Neural cell (in vitro differentiated cells): ENCODE results near the gene ALDH9A1. TPM values are rescaled to one million over a fixed set of nuclear protein-coding genes. Genes with fewer than 3 reads are reported as not detected.
"Not testable (repeated sequence)": the region's sequence is repeated elsewhere in the genome, so short reads cannot be mapped to it uniquely, and the experiment has no call there.

Source experiments
- H2AFZ ChIP-seq: fragments of 200-600, 300-800 bp; sonication (generic), shearing (Covaris generic); 2 replicates; pipeline ENCODE4 v1.6.0; 2014; ENCODE audit warnings: low read depth, mild to moderate bottlenecking, antibody characterized with exemption, low read length, moderate library complexity
- H3F3A ChIP-seq: fragments of 200-600 bp; shearing (Covaris generic); 2 replicates; pipeline ENCODE4 v1.6.1; 2016; ENCODE audit warnings: mild to moderate bottlenecking, moderate library complexity, mixed read lengths, antibody characterized with exemption, low read length; ENCODE audit not compliant: insufficient read depth, poor library complexity, severe bottlenecking
- H3K27ac ChIP-seq: fragments of 200-600, 300-800 bp; sonication (generic), shearing (Covaris generic); 2 replicates; pipeline ENCODE4 v1.5.1; 2014; ENCODE audit warnings: mild to moderate bottlenecking, low read length, moderate library complexity
- H3K27me3 ChIP-seq: fragments of 300-800, 200-600 bp; sonication (generic), shearing (Covaris generic); 2 replicates; pipeline ENCODE4 v1.6.0; 2014; ENCODE audit warnings: mild to moderate bottlenecking, low read depth, low read length, moderate library complexity; ENCODE audit not compliant: insufficient read depth
- H3K36me3 ChIP-seq: fragments of 300-800, 200-600 bp; sonication (generic), shearing (Covaris generic); 2 replicates; pipeline ENCODE4 v1.5.1; 2014; ENCODE audit warnings: mild to moderate bottlenecking, antibody characterized with exemption, low read length, moderate library complexity; ENCODE audit not compliant: insufficient read depth
- H3K4me2 ChIP-seq: fragments of 300-800, 200-600 bp; sonication (generic), shearing (Covaris generic); 2 replicates; pipeline ENCODE4 v1.6.0; 2014; ENCODE audit warnings: mild to moderate bottlenecking, low read length
- H3K4me3 ChIP-seq: fragments of 300-800, 200-600 bp; sonication (generic), shearing (Covaris generic); 2 replicates; pipeline ENCODE4 v1.5.1; 2014; ENCODE audit warnings: mild to moderate bottlenecking, low read length, moderate library complexity
- H3K79me2 ChIP-seq: fragments of 200-600 bp; shearing (Covaris generic); replicated peaks from 2 replicates; pipeline ENCODE4 v1.6.0; 2014; ENCODE audit warnings: mild to moderate bottlenecking, low read length, moderate library complexity; ENCODE audit not compliant: insufficient read depth
- H3K9ac ChIP-seq: fragments of 300-800, 200-600 bp; sonication (generic), shearing (Covaris generic); 2 replicates; pipeline ENCODE4 v1.6.1; 2016; ENCODE audit warnings: mild to moderate bottlenecking, low read length, mixed read lengths
- H3K9me2 ChIP-seq: fragments of 200-600 bp; shearing (Covaris generic); 2 replicates; pipeline ENCODE4 v1.6.1; 2016; ENCODE audit warnings: mild to moderate bottlenecking, low read length, mixed read lengths; ENCODE audit not compliant: insufficient read depth
- H3K9me3 ChIP-seq: fragments of 200-600, 300-800 bp; sonication (generic), shearing (Covaris generic); 2 replicates; pipeline ENCODE4 v1.6.1; 2016; ENCODE audit warnings: mild to moderate bottlenecking, mixed run types, low read length, moderate library complexity, mixed read lengths
- H4K20me1 ChIP-seq: fragments of 200-600 bp; shearing (Covaris generic); 2 replicates; pipeline ENCODE4 v1.6.1; 2016; ENCODE audit warnings: mild to moderate bottlenecking, mixed run types; ENCODE audit not compliant: insufficient read depth
- CTCF ChIP-seq: fragments of 450-650 bp; IDR thresholded peaks from 2 replicates; pipeline ENCODE4 v1.5.1; 2014; ENCODE audit warnings: antibody characterized with exemption, mild to moderate bottlenecking, moderate library complexity; ENCODE audit not compliant: poor library complexity, severe bottlenecking
- EP300 ChIP-seq: fragments of 450-650 bp; conservative IDR thresholded peaks from 2 replicates; pipeline ENCODE4 v1.6.1; 2014; ENCODE audit warnings: antibody characterized with exemption, mild to moderate bottlenecking, moderate library complexity; ENCODE audit not compliant: poor library complexity, severe bottlenecking
- EZH2 ChIP-seq: fragments of 200-600, 300-800 bp; shearing (Covaris generic), sonication (generic); IDR thresholded peaks from 2 replicates; pipeline ENCODE4 v1.6.1; 2014; ENCODE audit warnings: antibody characterized with exemption, low read length, borderline replicate concordance, mild to moderate bottlenecking; ENCODE audit not compliant: insufficient read depth, poor library complexity, severe bottlenecking
- MXI1 ChIP-seq: fragments of 450-650 bp; conservative IDR thresholded peaks from 2 replicates; pipeline ENCODE4 v1.6.1; 2014; ENCODE audit warnings: antibody characterized with exemption, mild to moderate bottlenecking; ENCODE audit not compliant: poor library complexity, severe bottlenecking
- POLR2AphosphoS5 ChIP-seq: IDR thresholded peaks from 2 replicates; pipeline ENCODE4 v1.6.1; 2012
- RAD21 ChIP-seq: fragments of 450-650 bp; conservative IDR thresholded peaks from 2 replicates; pipeline ENCODE4 v1.6.1; 2014; ENCODE audit warnings: antibody characterized with exemption, mild to moderate bottlenecking, moderate library complexity
- REST ChIP-seq: IDR thresholded peaks from 2 replicates; pipeline ENCODE4 v1.6.1; 2012; ENCODE audit warnings: borderline replicate concordance
- SMC3 ChIP-seq: fragments of 450-650 bp; conservative IDR thresholded peaks from 2 replicates; pipeline ENCODE4 v1.6.1; 2014; ENCODE audit warnings: antibody characterized with exemption, mild to moderate bottlenecking, moderate library complexity; ENCODE audit not compliant: poor library complexity
- TAF1 ChIP-seq: IDR thresholded peaks from 2 replicates; pipeline ENCODE4 v1.6.1; 2012; ENCODE audit warnings: low read depth
- polyA plus RNA-seq: library from polyadenylated mRNA; depleted of rRNA; stranded (reverse); fragments of >200 nt; gene quantifications from 2 replicates; pipeline ENCODE4 v1.2.3, GENCODE V29; 2014

Gene ALDH9A1
- polyA plus RNA-seq, 1 donor from 2014 or later, result 25.5 TPM

DNA sequence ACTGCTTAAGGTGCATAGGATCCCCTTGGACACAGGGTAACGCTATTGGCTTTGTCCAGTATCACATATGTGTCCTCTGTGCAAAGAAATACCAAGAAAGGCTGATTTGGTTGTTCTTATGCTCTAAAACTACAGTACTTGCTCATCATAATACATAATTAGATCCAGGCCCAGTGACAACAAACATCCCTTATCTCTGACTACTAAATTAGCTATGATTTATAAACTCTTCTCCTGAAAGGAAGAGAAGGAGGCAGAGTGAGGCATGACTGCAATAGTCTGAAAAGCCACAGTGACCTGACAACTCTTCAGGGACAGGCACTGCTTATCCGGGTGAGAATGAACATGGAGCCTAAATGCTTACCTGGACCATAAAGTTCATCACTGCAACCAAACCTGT is 36.7 kb downstream of the ALDH9A1 start:
- no peak overlapping the region for H2AFZ ChIP-seq
- H3K79me2 ChIP-seq, result no peaks in the 10 kb centered on the region
- no peak overlapping the region for H3K4me3 ChIP-seq
- no peaks in the 10 kb centered on the region for H3K9me3 ChIP-seq
- no peaks in the 10 kb centered on the region for H3F3A ChIP-seq
- H4K20me1 ChIP-seq, result no peaks in the 10 kb centered on the region
- TF ChIP-seq MXI1 (no peak), EZH2 (no peak), CTCF (no peak), SMC3 (no peak), TAF1 (no peak), POLR2AphosphoS5 (no peak)
- no peak overlapping the region for H3K4me2 ChIP-seq
- no peaks in the 10 kb centered on the region for H3K9me2 ChIP-seq
- no peak overlapping the region for H3K27ac ChIP-seq
- no peaks in the 10 kb centered on the region for H3K27me3 ChIP-seq
- peaks cover 4% of the 10 kb centered on the region for H3K36me3 ChIP-seq
- no peak overlapping the region for H3K9ac ChIP-seq

DNA sequence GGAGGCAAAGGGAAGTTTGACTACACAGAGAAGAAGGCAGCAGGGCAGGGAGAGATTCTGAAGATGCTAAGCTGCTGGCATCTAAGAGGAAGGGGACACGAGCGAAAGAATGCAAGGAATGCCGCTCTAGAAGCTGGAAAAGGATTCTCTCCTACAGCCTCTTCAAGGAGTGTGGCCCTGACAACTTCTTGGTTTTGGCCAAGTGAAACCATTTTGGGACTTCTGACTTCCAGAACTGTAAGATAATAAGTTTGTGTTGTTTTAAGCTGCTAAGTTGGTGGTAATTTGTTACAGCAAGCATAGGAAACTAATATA is 38.8 kb downstream of the ALDH9A1 start:
- Histone ChIP-seq H3K36me3 (peaks cover 4% of the 10 kb centered on the region), H3K27me3 (no peaks in the 10 kb centered on the region), H3K9ac (no peak overlapping the region), H3K4me3 (no peak overlapping the region), H3K27ac (no peak overlapping the region), H3K79me2 (no peaks in the 10 kb centered on the region), H4K20me1 (no peaks in the 10 kb centered on the region), H3K9me3 (no peaks in the 10 kb centered on the region), H3K4me2 (no peak overlapping the region), H3F3A (no peaks in the 10 kb centered on the region), H3K9me2 (no peaks in the 10 kb centered on the region), H2AFZ (no peak overlapping the region)
- TF ChIP-seq REST (no peak), EP300 (no peak), POLR2AphosphoS5 (no peak), RAD21 (no peak), TAF1 (no peak), SMC3 (no peak), CTCF (no peak), MXI1 (no peak), EZH2 (no peak)

DNA sequence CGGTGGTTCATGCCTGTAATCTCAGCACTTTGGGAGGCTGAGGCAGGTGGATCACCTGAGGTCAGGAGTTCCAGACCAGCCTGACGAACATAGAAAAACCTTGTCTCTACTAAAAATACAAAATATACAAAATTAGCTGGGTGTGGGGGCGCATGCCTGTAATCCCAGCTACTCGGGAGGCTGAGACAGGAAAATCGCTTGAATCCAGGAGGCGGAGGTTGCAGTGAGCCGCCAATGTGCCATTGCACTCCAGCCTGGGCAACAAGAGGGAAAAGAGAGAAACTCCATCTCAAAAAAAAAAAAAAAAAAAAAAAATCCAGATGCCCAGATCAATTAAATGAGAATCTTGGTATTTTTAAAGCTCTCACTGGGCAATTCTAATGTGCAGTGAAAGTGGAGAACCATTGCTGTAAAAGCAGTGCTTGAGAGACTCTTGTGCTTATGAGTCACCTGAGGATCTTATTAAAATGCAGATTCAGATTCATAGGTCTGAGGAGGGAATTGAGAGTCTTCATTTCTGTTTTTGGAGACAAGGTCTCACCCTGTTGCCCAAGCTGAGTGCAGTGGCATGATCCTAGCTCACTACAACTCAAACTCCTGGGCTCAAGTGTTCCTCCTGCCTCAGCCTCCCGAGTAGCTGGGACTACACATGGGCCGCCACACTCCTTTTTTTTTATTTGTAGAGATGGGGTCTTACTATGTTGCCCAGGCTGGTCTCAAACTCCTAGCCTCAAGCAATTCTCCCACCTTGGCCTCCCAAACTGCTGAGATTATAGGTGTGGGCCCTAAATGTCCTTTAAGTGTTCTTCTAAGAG is 39.4 kb downstream of the ALDH9A1 start:
- H3F3A ChIP-seq, H3K36me3 ChIP-seq: not testable (repeated sequence)

More for the DNA sequence above, 39.4 kb downstream of the ALDH9A1 start:
- H4K20me1 ChIP-seq, H2AFZ ChIP-seq, H3K4me3 ChIP-seq, H3K27me3 ChIP-seq, H3K4me2 ChIP-seq, H3K27ac ChIP-seq, H3K9ac ChIP-seq, H3K79me2 ChIP-seq, H3K9me3 ChIP-seq, H3K9me2 ChIP-seq: not testable (repeated sequence)
